Measurements from ENCODE around the gene RWDD1.
"Not testable (repeated sequence)": the region's sequence is repeated elsewhere in the genome, so short reads cannot be mapped to it uniquely, and the experiment has no call there.

The RWDD1 gene

DNA sequence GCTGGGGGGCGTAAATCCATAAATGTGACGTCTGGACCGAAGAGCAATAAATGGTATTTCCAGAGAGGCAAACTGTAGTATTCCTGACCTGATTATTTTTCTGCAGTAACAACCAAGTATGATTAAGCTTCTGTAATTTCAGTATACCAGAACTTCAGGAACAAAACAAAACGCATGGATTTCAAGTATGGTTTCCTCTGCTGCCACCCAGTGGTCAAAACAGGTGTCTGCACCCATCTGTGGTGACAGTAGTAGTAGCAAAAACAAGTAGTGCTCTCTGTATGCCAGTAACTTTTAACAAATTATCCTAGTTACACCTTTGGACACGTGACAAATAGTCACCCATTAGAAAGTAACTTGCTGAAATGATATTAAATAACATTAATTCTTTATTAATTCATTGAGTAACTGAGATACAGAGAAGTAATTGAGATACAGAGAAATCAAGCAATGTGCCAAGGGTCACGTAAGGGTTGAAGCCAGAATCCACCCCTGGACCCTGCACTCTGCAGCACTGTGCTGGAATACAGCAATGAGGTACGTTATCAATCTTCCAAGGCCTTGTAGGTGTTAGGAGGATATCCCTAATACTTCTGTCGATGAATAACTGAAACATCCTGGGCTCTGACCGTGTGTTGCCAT, 9.8 kb upstream of the RWDD1 start:
- peak; percentile 33 for DNase-seq

DNA sequence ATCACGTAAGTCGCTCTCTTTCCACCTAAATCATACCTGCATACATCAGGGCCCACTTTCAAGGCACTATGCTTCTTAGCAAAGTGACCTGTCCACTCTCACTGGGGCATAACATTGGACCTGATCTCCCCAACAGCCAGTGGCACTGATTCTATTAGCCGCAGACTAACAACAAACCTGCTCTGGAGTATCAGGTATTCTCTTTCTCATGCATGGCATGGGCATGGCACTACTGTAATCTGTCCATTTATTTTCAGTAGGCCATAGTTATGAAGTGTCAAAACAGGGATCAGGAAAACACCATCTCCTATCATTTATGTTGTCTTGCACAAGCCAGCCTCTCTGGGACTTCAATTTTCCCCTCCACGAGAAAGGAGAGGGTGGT, 9.3 kb upstream of the RWDD1 start:
- no peak for DNase-seq

DNA sequence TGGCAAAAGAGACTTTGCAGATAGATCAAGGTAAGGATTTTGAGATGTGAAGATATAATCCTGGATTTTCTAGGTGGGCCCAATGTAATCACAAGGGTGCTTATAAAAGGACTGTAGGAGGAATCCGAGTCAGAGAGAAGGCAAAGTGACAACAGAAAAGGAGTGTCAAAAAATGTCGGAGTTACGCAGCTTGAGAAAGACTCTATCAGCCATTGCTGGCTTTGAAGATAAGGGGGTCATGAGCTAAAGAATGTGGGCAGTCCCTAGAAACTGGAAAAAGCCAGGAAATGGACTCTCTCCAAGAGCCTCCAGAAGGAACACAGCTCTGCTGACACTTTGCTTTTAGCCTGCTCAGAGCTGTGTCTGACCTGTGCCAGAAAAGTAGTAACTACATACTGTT, 8.7 kb upstream of the RWDD1 start:
- no peak for DNase-seq

DNA sequence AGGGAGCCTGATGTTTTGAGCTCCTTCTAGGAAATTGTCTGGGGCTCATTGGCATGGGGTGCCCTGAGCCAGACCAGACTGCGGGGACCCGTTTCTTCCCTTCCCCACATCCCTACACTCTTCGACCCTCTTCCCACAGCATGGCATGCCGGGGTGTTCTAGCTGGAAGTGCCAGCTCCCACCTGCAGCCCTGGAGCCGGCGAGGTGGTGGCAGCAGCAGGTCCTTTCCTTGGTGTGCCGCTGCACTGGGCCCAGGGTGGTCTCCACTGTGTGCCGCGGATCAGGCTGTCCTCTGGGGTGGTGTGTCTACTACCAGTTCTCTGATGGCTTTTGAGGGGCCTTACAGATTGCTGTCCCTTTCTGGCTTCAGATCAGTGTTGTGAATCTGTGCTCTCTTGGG, 7.5 kb upstream of the RWDD1 start:
- DNase-seq: no peak

DNA sequence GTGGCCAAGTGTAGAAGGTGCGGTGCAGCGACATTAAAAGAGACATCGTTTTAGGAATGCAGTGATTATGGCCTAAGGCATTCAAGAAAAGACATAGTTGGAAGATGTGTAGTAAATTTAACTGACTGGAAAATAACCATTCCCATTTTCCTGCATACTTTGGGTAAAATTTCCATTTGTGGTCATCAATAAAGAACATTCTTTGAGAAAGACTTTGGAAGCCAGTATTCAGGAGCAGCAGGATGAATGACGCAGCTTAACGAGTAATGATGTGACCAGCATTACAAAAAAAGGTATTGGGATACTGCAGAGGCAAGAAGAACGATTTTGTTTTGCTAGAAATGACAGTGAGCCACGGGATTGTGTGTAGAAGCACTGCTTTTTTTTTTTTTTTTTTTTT, 7.0 kb upstream of the RWDD1 start:
- no peak for DNase-seq

DNA sequence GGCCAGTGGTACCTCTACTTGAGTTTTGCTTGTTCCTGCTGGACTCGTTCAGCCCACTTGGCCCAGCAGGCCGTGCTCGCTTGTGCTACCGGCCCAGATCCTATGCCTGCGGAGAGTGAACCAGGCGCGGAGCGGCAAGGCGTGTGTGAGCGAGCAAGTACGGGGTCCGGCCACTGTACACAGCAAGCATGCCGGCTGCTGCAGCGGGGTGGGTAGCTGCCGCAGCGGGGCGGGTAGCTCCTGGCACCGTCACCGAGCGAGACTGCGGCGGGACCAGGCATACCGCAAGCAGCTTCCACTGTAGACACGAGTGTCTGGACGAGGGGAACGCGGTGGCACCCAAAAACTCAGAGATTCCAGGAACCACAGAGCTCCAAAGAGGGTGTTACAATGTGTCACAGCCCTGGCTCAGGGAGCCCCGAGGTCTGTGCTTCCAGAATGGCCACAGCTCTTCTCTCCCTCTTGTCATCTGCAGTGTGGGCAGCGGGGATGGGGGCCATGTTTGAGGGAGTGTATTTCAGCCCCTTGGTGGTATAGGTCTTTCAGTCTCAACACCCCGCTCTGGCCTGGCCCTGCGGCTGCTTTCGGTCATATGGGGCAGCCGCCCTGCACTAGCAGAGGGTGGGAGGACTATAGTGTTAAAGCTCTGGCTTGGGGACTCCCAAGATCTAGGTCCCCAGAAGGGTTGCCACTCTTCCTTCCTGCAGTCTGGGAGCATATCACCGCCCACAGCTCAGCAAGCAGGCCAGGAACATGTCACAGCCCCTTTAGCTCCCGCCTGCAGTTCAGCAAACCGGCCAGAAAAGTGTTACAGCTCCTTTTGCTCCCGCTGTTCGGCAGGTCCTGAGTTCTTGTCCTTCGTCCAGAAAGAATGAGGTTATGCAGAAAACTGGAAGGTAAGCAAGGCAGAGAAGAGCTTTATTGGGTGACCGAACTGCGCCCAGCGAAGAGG, 6.1 kb upstream of the RWDD1 start:
- DNase-seq: peak; percentile 7

DNA sequence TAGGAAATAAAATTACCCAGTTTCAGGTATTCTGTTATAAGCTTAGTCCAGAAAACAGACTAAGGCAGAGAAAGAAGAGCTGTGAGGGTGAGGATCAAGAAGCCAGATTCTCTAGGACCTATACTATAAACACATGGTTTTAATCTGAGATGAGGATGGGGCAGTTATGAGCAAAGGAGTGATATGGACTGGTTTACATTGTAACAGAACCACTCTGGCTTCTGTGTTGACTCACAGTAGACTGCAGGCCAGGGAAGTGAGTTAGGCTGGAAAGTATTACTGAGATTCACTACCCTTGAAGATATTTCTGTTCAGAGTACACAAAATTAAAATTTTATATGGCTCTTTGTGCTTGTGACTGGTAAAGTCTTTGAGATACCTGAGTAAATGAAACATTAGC, 3.2 kb upstream of the RWDD1 start:
- DNase-seq: no peak

DNA sequence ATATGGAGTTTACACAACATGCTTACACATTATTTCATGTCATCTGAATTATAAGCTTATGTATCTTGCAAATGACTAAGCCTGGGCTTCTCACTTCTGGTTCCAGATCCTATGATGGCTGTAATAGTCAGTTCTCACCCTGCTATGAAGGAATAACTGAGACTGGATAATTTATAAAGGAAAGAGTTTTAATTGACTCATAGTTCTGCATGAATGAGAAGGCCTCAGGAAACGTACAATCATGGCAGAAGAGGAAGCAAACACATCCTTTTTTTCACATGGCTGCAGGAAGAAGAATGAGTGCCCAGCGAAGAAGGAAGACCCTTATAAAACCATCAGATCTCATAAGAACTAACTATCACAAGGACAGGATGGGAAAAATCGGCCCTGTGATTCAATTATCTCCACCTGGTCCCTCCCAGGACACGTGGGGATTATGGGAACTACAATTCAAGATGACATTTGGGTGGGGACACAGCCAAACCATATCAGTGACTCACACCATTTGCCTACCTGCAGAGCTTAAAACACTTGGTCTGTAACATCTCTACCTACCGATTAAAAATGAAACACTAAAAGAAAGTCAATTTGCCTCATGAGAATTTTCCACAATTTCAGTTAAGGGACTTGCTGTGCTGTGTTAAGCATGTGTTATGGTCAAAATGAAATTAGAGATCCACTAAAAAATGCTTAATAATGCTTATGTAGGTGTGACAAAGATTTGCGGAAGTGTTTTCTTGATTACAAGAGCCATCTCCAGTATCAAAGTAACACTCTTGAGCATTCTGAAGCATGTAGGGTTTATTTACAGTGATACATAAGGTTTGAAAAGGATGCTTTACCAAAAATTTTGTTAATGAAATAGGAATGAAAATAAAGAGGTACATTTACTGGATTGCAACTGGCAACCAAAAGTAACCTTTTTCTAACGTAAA, 2.2 kb upstream of the RWDD1 start:
- DNase-seq: no peak

DNA sequence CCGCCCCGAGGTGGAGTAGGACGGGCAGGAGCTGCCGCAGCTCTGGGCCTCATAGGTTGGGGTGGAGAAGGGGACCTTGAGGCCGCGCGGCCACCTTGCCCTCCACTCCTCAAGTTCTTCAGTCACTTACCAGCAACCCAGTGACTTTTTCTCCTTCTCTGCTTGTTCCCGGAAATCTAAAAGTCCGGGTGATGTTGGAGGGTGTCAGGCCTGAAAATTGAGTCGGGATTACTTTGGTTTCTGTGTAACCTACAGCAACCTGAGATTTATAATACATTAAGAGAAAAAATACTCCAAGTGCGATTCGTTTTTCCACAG, 338 bp downstream of the RWDD1 start:
- no peak for DNase-seq

DNA sequence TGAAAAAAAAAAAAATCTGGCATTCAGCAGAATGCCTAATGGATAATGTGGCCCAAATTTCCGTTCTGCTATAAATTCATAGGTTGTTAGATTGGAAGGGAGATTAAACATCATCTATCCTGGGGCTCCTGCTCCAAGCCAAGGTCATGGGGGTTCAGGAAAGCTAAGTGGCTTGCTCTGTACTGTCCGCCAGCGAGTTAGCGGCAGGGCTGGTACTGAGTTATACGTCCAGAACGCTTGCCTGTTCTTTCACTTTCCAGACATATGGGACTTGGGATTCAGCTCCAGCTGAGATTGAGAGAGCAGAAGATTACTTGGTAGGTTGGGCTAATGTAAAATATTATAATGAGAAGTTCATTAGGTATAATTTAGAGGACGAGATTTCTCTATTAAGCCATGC, 858 bp downstream of the RWDD1 start:
- no peak for DNase-seq

DNA sequence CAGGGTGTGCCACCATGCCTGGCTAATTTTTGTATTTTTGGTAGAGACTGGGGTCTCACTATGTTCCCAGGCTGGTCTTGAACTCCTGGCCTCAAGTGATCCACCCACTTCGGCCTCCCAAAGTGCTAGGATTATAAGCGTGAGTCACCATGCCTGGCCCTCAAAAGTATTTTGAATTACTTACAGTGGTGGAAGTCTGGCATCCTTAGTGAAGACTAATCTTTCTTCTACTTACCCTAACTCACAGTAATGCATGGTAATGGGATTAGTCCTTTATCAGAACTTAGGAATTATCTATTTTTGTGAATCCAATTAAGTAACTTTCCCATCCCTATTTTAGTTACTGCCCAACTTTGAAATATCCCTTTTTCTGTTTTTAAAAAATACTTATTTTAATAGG, 3.9 kb downstream of the RWDD1 start:
- DNase-seq: no peak

DNA sequence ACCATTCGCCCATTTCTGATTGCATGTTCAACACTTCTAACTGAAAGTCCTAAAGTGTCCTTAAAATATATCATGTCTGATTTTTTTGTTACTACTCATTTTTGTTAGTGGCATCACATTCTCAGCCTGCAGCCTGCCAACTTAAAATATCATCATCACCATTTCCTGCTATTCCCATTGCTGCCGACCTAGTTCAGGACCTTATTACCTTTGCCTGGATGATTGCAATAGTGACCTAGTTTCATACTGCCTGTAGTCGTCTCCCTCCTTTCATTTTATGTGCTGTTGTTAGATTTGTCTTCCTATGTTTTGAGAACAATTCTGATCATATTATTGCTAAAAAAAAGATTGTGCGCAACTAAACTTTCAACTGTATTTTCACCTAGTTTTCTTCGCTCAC, 6.2 kb downstream of the RWDD1 start:
- DNase-seq: no peak

DNA sequence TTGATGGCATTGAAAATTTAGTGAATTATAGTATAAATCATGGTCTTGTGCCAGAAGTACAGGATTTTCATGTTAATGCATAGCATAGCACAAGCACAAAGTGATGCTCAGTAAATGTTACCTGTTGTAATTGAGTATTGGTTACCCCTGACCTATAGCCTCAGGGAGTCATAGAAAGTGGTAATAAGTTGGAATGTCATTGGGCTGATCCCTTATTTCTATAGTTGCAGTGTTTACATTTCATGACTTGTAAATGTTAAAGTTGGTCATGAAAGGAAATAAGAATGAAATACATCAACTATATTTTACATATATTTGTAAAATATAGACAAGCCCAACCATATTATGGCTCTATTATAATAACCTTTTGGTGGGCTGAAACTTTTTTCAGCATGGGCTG, 7.0 kb downstream of the RWDD1 start:
- DNase-seq: no peak

DNA sequence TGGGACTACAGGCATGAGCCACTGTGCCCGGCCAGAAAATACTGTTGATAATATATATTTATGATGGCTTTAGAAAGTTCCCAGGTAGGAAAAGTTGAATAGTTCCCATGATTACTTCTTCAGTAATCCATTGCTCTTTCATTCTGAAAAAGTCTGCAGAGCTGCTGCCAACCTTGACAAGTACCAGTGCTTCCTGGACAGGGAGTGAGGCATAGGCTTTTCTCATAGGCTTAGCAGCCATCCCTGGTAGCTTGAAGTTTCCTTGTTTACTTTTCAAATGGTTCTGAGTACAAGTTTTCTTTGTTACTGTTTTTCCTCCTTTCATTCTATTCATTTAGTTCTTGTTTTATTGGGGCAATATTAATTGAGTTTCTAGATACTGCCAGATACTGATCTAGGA, 7.8 kb downstream of the RWDD1 start:
- DNase-seq: no peak

DNA sequence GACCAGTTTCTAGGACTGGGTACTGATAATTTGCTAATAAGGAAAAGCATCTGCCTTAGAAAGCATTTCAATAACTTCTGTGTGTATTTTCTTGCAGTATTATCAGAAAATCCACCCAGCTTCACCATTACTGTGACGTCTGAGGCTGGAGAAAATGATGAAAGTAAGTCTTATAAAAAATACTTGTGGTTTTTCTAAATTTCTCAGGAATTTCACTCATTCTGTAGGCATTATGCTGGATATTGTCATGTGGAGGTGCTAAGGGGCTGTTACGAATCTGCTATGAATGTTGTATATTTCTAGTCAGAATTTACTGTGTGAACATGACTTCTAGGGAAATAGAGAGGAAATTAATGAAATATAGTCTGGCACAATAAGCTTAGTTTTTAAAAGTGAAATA, 8.9 kb downstream of the RWDD1 start:
- no peak for DNase-seq

DNA sequence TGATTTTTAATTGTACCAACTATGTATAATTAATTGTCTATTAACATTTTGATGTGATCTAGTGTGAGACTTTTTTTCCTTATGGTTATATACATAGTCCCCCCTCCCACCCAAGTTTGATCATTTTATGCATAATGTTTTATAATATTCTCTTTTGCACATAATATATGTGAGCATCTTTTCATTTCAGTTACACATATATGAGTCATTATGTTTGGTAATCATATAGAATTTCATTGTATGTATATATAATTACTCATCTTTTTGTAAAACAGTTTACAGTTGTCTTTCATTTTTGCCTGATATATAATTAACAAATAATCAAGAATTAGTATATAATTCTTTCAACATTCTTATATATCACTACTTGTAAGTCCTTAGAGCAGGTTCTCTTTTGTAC, 15.0 kb downstream of the RWDD1 start:
- no peak for DNase-seq

DNA sequence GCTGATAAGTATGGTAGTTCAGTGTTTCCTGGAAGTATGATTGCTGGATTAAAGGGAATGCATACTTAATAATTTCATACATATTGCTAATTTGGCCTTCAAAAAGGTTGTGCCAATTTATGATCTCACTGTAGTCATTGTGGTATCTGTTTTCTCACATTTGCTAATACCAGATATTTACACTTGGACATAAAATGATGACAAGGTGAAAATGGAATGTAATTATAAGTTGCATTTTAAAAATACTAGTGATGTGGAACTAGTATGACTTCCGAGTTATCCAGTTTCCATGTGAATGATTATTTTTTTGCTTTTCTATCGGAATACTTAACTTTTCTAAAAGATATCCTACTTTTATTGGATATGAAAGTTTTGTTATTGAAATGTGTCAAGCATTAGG, 15.4 kb downstream of the RWDD1 start:
- no peak for DNase-seq

DNA sequence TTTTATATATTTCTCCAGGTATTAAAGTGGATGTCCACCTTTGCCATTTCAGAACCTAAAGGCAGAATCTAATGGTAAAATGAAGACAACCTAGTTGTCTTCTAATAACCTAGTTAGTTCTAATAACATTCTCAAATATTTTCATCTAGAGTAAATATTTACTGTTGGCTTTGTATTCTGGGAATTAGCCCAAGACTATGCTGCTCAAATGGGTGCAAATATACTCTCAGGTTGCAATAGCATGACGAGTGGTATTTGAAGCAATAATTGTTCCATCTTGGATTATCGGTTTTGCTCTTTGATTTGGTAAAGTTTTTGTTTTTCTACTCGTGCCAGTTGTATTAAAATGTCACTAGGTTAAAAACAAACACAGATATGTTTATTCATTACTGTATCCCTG, 23.9 kb downstream of the RWDD1 start:
- no peak for DNase-seq

DNA sequence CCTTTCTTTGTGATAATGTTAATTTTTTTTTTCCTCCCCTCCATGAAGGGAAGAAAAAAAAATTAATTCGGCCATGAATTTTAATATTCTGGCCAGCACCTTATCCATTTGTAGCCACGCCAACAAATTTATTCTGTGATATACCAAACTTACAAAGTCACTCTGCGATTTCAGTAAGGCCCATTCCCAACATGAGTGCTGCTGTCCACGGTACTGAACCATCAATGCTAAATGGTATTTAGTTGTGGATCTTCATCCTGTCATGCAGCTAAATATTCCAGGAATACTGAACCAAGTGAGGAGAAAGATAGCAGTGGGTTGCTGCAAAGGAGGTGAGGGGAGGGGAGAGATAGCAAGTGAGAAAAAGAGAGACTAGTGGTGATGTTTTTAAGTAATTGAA, 25.5 kb downstream of the RWDD1 start:
- DNase-seq: no peak

DNA sequence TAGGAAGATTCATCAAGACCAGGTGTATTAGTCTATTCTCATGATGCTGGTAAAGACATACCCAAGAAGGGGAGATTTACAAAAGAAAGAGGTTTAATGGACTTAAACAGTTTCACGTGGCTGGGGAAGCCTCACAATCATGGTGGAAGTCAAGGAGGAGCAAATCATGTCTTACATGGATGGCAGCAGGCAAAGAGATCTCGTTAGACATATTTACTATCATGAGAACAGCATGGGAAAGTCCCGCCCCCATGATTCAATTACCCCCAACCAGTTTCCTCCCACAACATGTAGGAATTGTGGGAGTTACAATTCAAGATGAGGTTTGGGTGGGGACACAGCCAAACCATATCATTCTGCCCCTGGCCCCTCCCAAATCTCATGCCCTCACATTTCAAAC, 32.6 kb downstream of the RWDD1 start:
- DNase-seq: not testable (repeated sequence)

DNA sequence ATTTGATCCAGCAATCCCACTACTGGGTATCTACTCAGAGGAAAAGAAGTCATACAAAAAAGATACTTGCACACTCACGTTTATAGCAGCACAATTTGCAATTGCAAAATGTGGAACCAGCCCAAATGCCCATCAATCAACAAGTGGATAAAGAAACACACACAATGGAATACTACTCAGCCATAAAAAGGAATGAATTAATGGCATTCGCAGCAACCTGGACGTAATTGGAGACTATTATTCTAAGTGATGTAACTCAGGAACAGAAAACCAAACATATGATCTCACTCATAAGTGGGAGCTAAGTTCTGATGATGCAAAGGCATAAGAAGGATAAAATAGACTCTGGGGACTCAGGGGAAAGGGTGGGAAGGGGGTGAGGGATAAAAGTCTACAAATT, 33.6 kb downstream of the RWDD1 start:
- not testable (repeated sequence) for DNase-seq

DNA sequence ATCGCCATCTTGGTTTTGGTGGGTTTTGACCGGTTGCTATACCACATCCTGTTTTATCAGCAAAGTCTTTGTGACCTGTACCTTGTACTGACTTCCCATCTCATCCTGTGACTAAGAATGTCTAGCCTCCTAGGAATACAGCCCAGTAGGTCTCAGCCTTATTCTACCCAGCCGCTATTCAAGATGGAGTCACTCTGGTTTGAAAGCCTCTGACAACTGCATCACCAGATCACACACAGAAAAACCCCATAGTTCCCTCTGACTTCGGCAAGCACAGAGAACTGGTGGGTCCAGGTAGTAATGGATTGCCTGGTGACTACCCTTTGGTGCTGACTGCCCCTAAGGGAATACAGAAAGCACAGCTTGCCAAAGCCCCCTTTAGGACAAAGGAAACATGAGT, 34.6 kb downstream of the RWDD1 start:
- no peak for DNase-seq

DNA sequence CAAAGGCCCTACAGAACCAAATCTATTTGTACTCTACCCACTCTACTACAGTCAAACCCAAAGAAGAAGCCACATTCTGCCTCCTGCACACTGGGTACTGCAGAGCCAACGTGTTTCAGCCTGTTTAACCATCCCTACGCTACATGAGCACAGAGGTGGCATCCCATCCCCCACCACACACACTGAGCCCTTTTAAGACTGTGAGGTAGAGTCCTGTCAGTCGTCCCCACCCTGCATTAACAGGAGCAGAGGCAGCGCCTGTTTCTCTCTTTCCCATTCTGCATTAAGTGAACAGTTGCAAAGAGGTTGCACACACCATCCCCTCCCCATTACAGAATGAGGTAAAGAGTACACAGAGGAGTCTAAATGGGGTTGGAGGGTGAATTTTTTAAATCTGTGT, 39.8 kb downstream of the RWDD1 start:
- DNase-seq: no peak

All from NCI-H2107 (cell line).